Activated naive CD4-positive, alpha-beta T cell treated with anti-CD3 and anti-CD28 coated beads for 36 hours (primary cell): ENCODE measurements around the gene CSPG4. TPM values are rescaled to one million over a fixed set of nuclear protein-coding genes. Genes with fewer than 3 reads are reported as not detected.
"Not testable (repeated sequence)": the region's sequence is repeated elsewhere in the genome, so short reads cannot be mapped to it uniquely, and the experiment has no call there.

ENCODE experiments used
- CTCF ChIA-PET: fragments of 350-600 bp; sonication (Branson Sonifier 250); formaldehyde crosslinking; loops from one replicate; lab custom pipeline; 2021; ENCODE audit warnings: antibody characterized with exemption; lab: Charles Lee
- DNase-seq: peaks from one replicate; pipeline ENCODE4 v3.0.0-alpha.2; 2020
- H3K27ac Mint-ChIP-seq: one replicate; pipeline ENCODE4 v1.8.0; 2021; ENCODE audit warnings: mild to moderate bottlenecking, mixed read lengths
- H3K27me3 Mint-ChIP-seq: one replicate; pipeline ENCODE4 v1.8.0; 2021; ENCODE audit warnings: low read depth, mixed read lengths
- H3K36me3 Mint-ChIP-seq: one replicate; pipeline ENCODE4 v1.8.0; 2021; ENCODE audit warnings: low read depth, mixed read lengths
- H3K4me1 Mint-ChIP-seq: one replicate; pipeline ENCODE4 v1.8.0; 2021; ENCODE audit warnings: low read depth, mixed read lengths
- H3K4me3 Mint-ChIP-seq: one replicate; pipeline ENCODE4 v1.8.0; 2021; ENCODE audit warnings: mild to moderate bottlenecking, moderate library complexity, mixed read lengths
- H3K9me3 Mint-ChIP-seq: one replicate; pipeline ENCODE4 v1.8.0; 2021; ENCODE audit warnings: mixed read lengths
- intact Hi-C: fragments of 100-400 bp; cut with micrococcal nuclease; formaldehyde crosslinking; loops from one replicate; pipeline ENCODE4 v1.15.1; 2023
- total RNA-seq, 2 experiments: library from RNA; stranded (reverse); gene quantifications; one replicate each; pipeline ENCODE4 v1.2.3, GENCODE V29; 2021

The CSPG4 gene
- total RNA-seq, 2 experiments from 2014 or later, result not detected

GRCh38 chr15:75737116-75738013, 24.7 kb upstream of the CSPG4 start:
- Mint-ChIP-seq H3K4me1 (peaks cover 11% of the 10 kb centered on the region), H3K4me3 (peak overlapping the region; percentile 82)
- H3K27ac Mint-ChIP-seq, CTCF ChIA-PET, DNase-seq, H3K36me3 Mint-ChIP-seq, H3K9me3 Mint-ChIP-seq, H3K27me3 Mint-ChIP-seq: not testable (repeated sequence)
- intact Hi-C loops, result loop anchor here (1.0 to 5.0 kb wide), 3 partner anchors 50 to 287 kb away; partner anchors contain the start of gene FBXO22

GRCh38 chr15:75736256-75736655, 23.6 kb upstream of the CSPG4 start:
- Mint-ChIP-seq H3K4me1 (peaks cover 19% of the 10 kb centered on the region), H3K9me3 (no peaks in the 10 kb centered on the region), H3K27ac (no peak overlapping the region), H3K27me3 (peaks cover 13% of the 10 kb centered on the region), H3K4me3 (no peak overlapping the region), H3K36me3 (no peaks in the 10 kb centered on the region)
- CTCF ChIA-PET, result no interaction called here
- no peak for DNase-seq
- intact Hi-C loops, result loop anchor here (5.0 kb wide), 2 partner anchors 49 to 166 kb away; partner anchors contain the start of gene FBXO22

- not testable (repeated sequence) for H3K36me3 Mint-ChIP-seq, DNase-seq, H3K4me3 Mint-ChIP-seq, H3K9me3 Mint-ChIP-seq, H3K27ac Mint-ChIP-seq
- intact Hi-C loops, result loop anchor here (5.0 kb wide), 2 partner anchors 48 to 167 kb away; partner anchors contain the start of gene FBXO22
- CTCF ChIA-PET, result interaction anchor here (1.5 kb wide), 1 partner anchor 10 kb away, joined by 5 read pairs; no protein-coding TSS in a partner anchor
- peaks cover 19% of the 10 kb centered on the region for H3K4me1 Mint-ChIP-seq
- H3K27me3 Mint-ChIP-seq, result peaks cover 13% of the 10 kb centered on the region
Measured at GRCh38 chr15:75734861-75735760, 22.5 kb upstream of the CSPG4 start.

- no peaks in the 10 kb centered on the region for H3K36me3 Mint-ChIP-seq
- H3K27me3 Mint-ChIP-seq, result peaks cover 10% of the 10 kb centered on the region
- no peaks in the 10 kb centered on the region for H3K9me3 Mint-ChIP-seq
- intact Hi-C loops, result no loop called here
- H3K27ac Mint-ChIP-seq, result no peak overlapping the region
- no peak for DNase-seq
- CTCF ChIA-PET, result interaction anchor here (1.5 kb wide), 1 partner anchor 9 kb away, joined by 5 read pairs; no protein-coding TSS in a partner anchor
- no peak overlapping the region for H3K4me3 Mint-ChIP-seq
- peaks cover 17% of the 10 kb centered on the region for H3K4me1 Mint-ChIP-seq
Measured at GRCh38 chr15:75733761-75734651, 21.4 kb upstream of the CSPG4 start.

GRCh38 chr15:75732809-75733451, 20.3 kb upstream of the CSPG4 start:
- peaks cover 17% of the 10 kb centered on the region for H3K4me1 Mint-ChIP-seq
- no peak overlapping the region for H3K4me3 Mint-ChIP-seq
- H3K36me3 Mint-ChIP-seq, result no peaks in the 10 kb centered on the region
- CTCF ChIA-PET, result interaction anchor here (0.6 to 1.0 kb wide), 5 partner anchors 9 to 294 kb away, joined by 3 to 4 read pairs (median 3); a partner anchor contains a TSS
- H3K27ac Mint-ChIP-seq, result no peak overlapping the region
- no peaks in the 10 kb centered on the region for H3K9me3 Mint-ChIP-seq
- intact Hi-C loops, result no loop called here
- DNase-seq, result peak; percentile 73
- H3K27me3 Mint-ChIP-seq, result peaks cover 10% of the 10 kb centered on the region

GRCh38 chr15:75732177-75732808, 19.6 kb upstream of the CSPG4 start:
- H3K4me1 Mint-ChIP-seq, result peaks cover 14% of the 10 kb centered on the region
- peaks cover 10% of the 10 kb centered on the region for H3K27me3 Mint-ChIP-seq
- no peaks in the 10 kb centered on the region for H3K9me3 Mint-ChIP-seq
- intact Hi-C loops, result no loop called here
- H3K4me3 Mint-ChIP-seq, result no peak overlapping the region
- no peak overlapping the region for H3K27ac Mint-ChIP-seq
- H3K36me3 Mint-ChIP-seq, result no peaks in the 10 kb centered on the region
- CTCF ChIA-PET, result interaction anchor here (0.7 to 1.0 kb wide), 2 partner anchors 8 to 10 kb away, joined by 3 to 4 read pairs; a partner anchor contains a TSS
- no peak for DNase-seq

GRCh38 chr15:75731248-75732151, 18.9 kb upstream of the CSPG4 start:
- H3K27me3 Mint-ChIP-seq, result peaks cover 10% of the 10 kb centered on the region
- H3K27ac Mint-ChIP-seq, result no peak overlapping the region
- intact Hi-C loops, result no loop called here
- no peaks in the 10 kb centered on the region for H3K36me3 Mint-ChIP-seq
- DNase-seq, result no peak
- CTCF ChIA-PET, result no interaction called here
- no peaks in the 10 kb centered on the region for H3K9me3 Mint-ChIP-seq
- H3K4me3 Mint-ChIP-seq, result no peak overlapping the region
- H3K4me1 Mint-ChIP-seq, result peaks cover 14% of the 10 kb centered on the region

GRCh38 chr15:75730376-75731247, 18.0 kb upstream of the CSPG4 start:
- H3K9me3 Mint-ChIP-seq, DNase-seq, H3K27me3 Mint-ChIP-seq, H3K27ac Mint-ChIP-seq, H3K36me3 Mint-ChIP-seq, intact Hi-C loops, H3K4me3 Mint-ChIP-seq: not testable (repeated sequence)
- CTCF ChIA-PET, result interaction anchor here (3.5 kb wide), 1 partner anchor 71 kb away, joined by 31 read pairs; no protein-coding TSS in a partner anchor
- H3K4me1 Mint-ChIP-seq, result peaks cover 14% of the 10 kb centered on the region

- DNase-seq, result no peak
- Mint-ChIP-seq H3K4me3 (no peak overlapping the region), H3K4me1 (peaks cover 14% of the 10 kb centered on the region), H3K9me3 (no peaks in the 10 kb centered on the region), H3K27ac (no peak overlapping the region), H3K36me3 (no peaks in the 10 kb centered on the region), H3K27me3 (peaks cover 10% of the 10 kb centered on the region)
- intact Hi-C loops, result loop anchor here (2.0 to 10.0 kb wide), 2 partner anchors 325 to 409 kb away; partner anchors contain the start of gene TMEM266
- CTCF ChIA-PET, result interaction anchor here (1.5 to 3.5 kb wide), 3 partner anchors 43 to 410 kb away, joined by 4 to 31 read pairs (median 7); no protein-coding TSS in a partner anchor
Measured at GRCh38 chr15:75729326-75730069, 16.9 kb upstream of the CSPG4 start.
